ENCODE results near the gene UBE2J1.

Gene UBE2J1

GRCh38 chr6:89364586-89364985 is 12.1 kb upstream of the UBE2J1 start:
- DNase-seq = no peak

- DNase-seq = no peak
These were observed 8.6 kb upstream of the UBE2J1 start for GRCh38 chr6:89361171-89361570.

GRCh38 chr6:89360415-89360999 is 8.0 kb upstream of the UBE2J1 start:
- no peak for DNase-seq

GRCh38 chr6:89359561-89359960 is 7.0 kb upstream of the UBE2J1 start:
- DNase-seq = no peak

GRCh38 chr6:89357390-89357789 is 4.9 kb upstream of the UBE2J1 start:
- DNase-seq = no peak

- no peak for DNase-seq
These were observed 4.2 kb upstream of the UBE2J1 start for GRCh38 chr6:89356642-89357170.

- no peak for DNase-seq
These were observed 3.1 kb upstream of the UBE2J1 start for GRCh38 chr6:89355511-89356194.

GRCh38 chr6:89353702-89354392 is 1.3 kb upstream of the UBE2J1 start:
- no peak for DNase-seq

GRCh38 chr6:89353118-89353556 is 615 bp upstream of the UBE2J1 start:
- DNase-seq = no peak

GRCh38 chr6:89351671-89352277 is 748 bp downstream of the UBE2J1 start:
- DNase-seq = no peak

- DNase-seq = no peak
These were observed 2.1 kb downstream of the UBE2J1 start for GRCh38 chr6:89350281-89350966.

- DNase-seq = no peak
These were observed 4.2 kb downstream of the UBE2J1 start for GRCh38 chr6:89348372-89348771.

GRCh38 chr6:89347825-89348224 is 4.7 kb downstream of the UBE2J1 start:
- DNase-seq = no peak

GRCh38 chr6:89346433-89346832 is 6.1 kb downstream of the UBE2J1 start:
- DNase-seq = no peak

- DNase-seq = no peak
These were observed 13.0 kb downstream of the UBE2J1 start for GRCh38 chr6:89339565-89339964.

GRCh38 chr6:89335164-89335563 is 17.4 kb downstream of the UBE2J1 start:
- DNase-seq = no peak

- DNase-seq = no peak
These were observed 21.6 kb downstream of the UBE2J1 start for GRCh38 chr6:89330910-89331309.

GRCh38 chr6:89328976-89329375 is 23.5 kb downstream of the UBE2J1 start:
- DNase-seq = no peak

- no peak for DNase-seq
These were observed 28.2 kb downstream of the UBE2J1 start for GRCh38 chr6:89324304-89324703.

- DNase-seq = no peak
These were observed 29.0 kb downstream of the UBE2J1 start for GRCh38 chr6:89323511-89323971.

- DNase-seq = no peak
These were observed 31.2 kb downstream of the UBE2J1 start for GRCh38 chr6:89321131-89321970.
